Omental fat pad (tissue), 4 donors: Measurements from ENCODE around the gene PABPN1L. TPM values are rescaled to one million over a fixed set of nuclear protein-coding genes. Genes with fewer than 3 reads are reported as not detected.

Experiments
- ATAC-seq: fragments of 150-250 bp; one replicate; pipeline ENCODE4 v1.9.1; 2016; ENCODE audit warnings: mild to moderate bottlenecking, moderate library complexity; ENCODE audit not compliant: low FRiP score
- DNase-seq: peaks from one replicate; pipeline ENCODE4 v3.0.0-alpha.2; 2019; ENCODE audit warnings: low spot score
- CTCF ChIP-seq, 3 donors: fragments of 450-650 bp; IDR thresholded peaks; one replicate each; pipeline ENCODE4 v1.5.1; 2016 to 2017; ENCODE audit warnings: antibody characterized with exemption in 3 of 3, mild to moderate bottlenecking in 3 of 3, moderate library complexity in 2 of 3
- total RNA-seq, 4 donors: library from RNA; depleted of rRNA; stranded (reverse); fragments of >200 nt; gene quantifications; one replicate each; pipeline ENCODE4 v1.1.0, GENCODE V29; 2016

PABPN1L gene
- total RNA-seq, result not detected

GRCh38 chr16:88866151-88866920, at the start of gene PABPN1L:
TSS of gene PABPN1L (minus strand) at chr16:88866660. CDS start at chr16:88866606, 54 bp downstream.
- no peak for ATAC-seq
- DNase-seq, result no peak
- no peak for TF ChIP-seq CTCF (IDR thresholded peaks at IDR 0.05)

- DNase-seq (no peak), ATAC-seq (no peak)
- no peak for TF ChIP-seq CTCF (IDR thresholded peaks at IDR 0.05)
Measured at GRCh38 chr16:88915639-88916327, 49.3 kb upstream of the PABPN1L start.

GRCh38 chr16:88914750-88915368, 48.4 kb upstream of the PABPN1L start:
- no peak for DNase-seq
- TF ChIP-seq CTCF (IDR thresholded peaks at IDR 0.05), result no peak

GRCh38 chr16:88913870-88914269, 47.4 kb upstream of the PABPN1L start:
- DNase-seq, result no peak
- no peak for TF ChIP-seq CTCF (IDR thresholded peaks at IDR 0.05)
- no peak for ATAC-seq

More at GRCh38 chr16:88914750-88915368, 48.4 kb upstream of the PABPN1L start:
- ATAC-seq, result no peak

GRCh38 chr16:88913001-88913612, 46.6 kb upstream of the PABPN1L start:
- TF ChIP-seq CTCF (IDR thresholded peaks at IDR 0.05), result no peak
- ATAC-seq (no peak), DNase-seq (no peak)

GRCh38 chr16:88912556-88912955, 46.1 kb upstream of the PABPN1L start:
- no peak for DNase-seq
- TF ChIP-seq CTCF (IDR thresholded peaks at IDR 0.05), result no peak
- ATAC-seq, result no peak
